Loucy (cell line): ENCODE results near the gene MTFR1L.

Experiments used
- CTCF ChIP-seq: fragments of 200-600 bp; sonication (generic); conservative IDR thresholded peaks from 2 replicates; pipeline ENCODE4 v1.5.1; 2014; ENCODE audit warnings: mild to moderate bottlenecking, antibody characterized with exemption, low read length
- EZH2phosphoT487 ChIP-seq: fragments of 200-600 bp; IDR thresholded peaks from 2 replicates; pipeline ENCODE4 v1.6.1; 2018; ENCODE audit warnings: antibody characterized with exemption, mild to moderate bottlenecking, moderate library complexity, borderline replicate concordance

GRCh38 chr1:25810341-25811299, 9.1 kb upstream of the MTFR1L start:
- TF ChIP-seq EZH2phosphoT487 (no peak), CTCF (peak; percentile 95)
